Liver (tissue), 2 donors: ENCODE data around the gene FABP3.

Source experiments
- HNF4A ChIP-seq, 2 donors: conservative IDR thresholded peaks; 2 replicates each; pipeline ENCODE4 v1.6.1; 2016; ENCODE audit warnings: antibody characterized with exemption in 2 of 2, mild to moderate bottlenecking in 2 of 2
- RAD21 ChIP-seq, 2 donors: IDR thresholded peaks; 2 replicates each; pipeline ENCODE4 v1.6.1; 2016; ENCODE audit warnings: antibody characterized with exemption in 2 of 2, mild to moderate bottlenecking in 2 of 2
- donor health status: healthy.

GRCh38 chr1:31374511-31375196, 1.8 kb upstream of the FABP3 start:
- TF ChIP-seq HNF4A (conservative IDR thresholded peaks at IDR 0.05) (no peak), RAD21 (IDR thresholded peaks at IDR 0.05) (no peak)
